ENCODE results near the gene RFTN1. TPM values are rescaled to one million over a fixed set of nuclear protein-coding genes. Genes with fewer than 3 reads are reported as not detected.

Gene RFTN1
- total RNA-seq, 1 donor from 2014 or later = 0.96 TPM

DNA sequence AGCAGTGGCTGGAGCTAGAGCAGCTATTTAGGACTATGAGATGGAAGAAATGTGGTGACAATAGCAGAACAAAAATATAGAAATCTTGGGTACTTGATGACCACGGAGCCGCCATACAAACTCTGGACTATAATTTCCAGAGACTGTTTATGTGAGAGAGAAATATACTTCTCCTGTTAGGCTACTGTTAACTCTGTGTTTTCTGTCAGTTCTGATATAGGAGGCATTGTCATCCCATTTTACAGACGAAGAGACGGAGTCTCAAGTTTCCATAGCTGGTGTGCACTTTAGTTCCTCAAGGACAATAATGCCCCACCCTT is 22.8 kb upstream of the RFTN1 start:
- Mint-ChIP-seq H3K9me3 (ENCODE audit: low read depth) (no peaks in the 10 kb centered on the region), H3K36me3 (ENCODE audit: insufficient read depth) (no peaks in the 10 kb centered on the region), H3K27me3 (peaks cover 20% of the 10 kb centered on the region), H3K4me1 (ENCODE audit: low read depth) (peaks cover 12% of the 10 kb centered on the region), H3K4me3 (ENCODE audit: low read depth) (no peak overlapping the region), H3K27ac (no peak overlapping the region)
- TF ChIP-seq, protein P1, sequence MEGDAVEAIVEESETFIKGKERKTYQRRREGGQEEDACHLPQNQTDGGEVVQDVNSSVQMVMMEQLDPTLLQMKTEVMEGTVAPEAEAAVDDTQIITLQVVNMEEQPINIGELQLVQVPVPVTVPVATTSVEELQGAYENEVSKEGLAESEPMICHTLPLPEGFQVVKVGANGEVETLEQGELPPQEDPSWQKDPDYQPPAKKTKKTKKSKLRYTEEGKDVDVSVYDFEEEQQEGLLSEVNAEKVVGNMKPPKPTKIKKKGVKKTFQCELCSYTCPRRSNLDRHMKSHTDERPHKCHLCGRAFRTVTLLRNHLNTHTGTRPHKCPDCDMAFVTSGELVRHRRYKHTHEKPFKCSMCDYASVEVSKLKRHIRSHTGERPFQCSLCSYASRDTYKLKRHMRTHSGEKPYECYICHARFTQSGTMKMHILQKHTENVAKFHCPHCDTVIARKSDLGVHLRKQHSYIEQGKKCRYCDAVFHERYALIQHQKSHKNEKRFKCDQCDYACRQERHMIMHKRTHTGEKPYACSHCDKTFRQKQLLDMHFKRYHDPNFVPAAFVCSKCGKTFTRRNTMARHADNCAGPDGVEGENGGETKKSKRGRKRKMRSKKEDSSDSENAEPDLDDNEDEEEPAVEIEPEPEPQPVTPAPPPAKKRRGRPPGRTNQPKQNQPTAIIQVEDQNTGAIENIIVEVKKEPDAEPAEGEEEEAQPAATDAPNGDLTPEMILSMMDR (IDR thresholded peaks at IDR 0.05; ENCODE audit: unreplicated experiment) = no peak
- no peak for DNase-seq (ENCODE audit: low spot score, unreplicated experiment)

DNA sequence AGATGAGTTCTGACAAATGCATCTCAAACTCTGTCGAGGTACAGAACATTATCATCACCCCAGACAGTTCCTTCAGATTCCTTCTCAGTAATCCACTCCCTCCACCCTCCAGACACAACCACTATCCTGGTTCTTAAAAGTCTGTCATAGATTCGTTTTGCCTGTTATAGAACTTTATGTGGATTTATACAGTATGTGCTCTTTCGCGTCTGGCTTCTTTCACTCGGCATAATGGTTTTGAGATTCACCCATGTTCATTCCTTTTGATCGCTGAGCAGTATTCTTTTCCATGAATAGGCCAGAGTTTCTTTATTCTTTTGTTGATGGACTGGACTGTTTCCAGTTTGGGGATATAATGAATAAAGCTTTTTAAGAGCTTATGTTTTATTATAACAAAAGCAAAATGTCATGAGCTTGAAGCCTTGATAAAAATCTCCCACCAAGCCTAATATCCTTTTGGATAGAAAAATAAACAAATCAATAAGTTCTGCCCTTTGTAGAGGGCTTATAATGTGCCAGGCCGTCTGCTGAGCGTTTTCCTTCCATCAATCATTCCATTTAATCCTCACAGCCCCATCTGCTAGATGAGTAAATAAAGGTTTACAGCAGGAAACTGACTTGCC is 21.3 kb upstream of the RFTN1 start:
- H3K9me3 Mint-ChIP-seq (ENCODE audit: low read depth) = no peaks in the 10 kb centered on the region
- H3K27ac Mint-ChIP-seq = no peak overlapping the region
- no peaks in the 10 kb centered on the region for H3K36me3 Mint-ChIP-seq (ENCODE audit: insufficient read depth)

DNA sequence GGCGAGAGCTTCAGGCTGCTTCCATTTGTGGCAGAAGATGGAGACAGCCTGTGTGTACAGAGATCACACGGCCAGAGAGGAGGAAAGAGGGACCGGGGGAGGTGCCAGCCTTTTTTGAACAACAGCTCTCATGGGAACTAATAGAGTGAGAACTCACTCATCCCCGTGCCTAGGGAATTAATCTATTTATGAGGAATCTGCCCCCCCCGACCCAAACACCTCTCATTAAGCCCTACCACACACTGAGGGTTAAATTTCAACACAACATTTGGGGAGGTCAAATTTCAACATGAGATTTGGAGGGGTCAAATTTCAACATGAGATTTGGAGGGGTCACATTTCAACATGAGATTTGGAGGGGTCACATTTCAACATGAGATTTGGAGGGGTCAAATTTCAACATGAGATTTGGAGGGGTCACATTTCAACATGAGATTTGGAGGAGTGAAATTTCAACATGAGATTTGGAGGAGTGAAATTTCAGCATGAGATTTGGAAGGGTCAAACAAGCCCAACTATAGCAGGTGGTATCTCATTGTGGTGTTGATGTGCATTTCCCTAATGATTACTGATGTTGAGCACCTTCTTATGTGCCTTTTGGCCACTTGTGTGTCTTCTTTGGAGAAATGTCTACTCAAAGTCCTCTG is 20.6 kb upstream of the RFTN1 start:
- no peak for DNase-seq (ENCODE audit: low spot score, unreplicated experiment)
- Mint-ChIP-seq H3K4me1 (ENCODE audit: low read depth) (peaks cover 12% of the 10 kb centered on the region), H3K36me3 (ENCODE audit: insufficient read depth) (no peaks in the 10 kb centered on the region), H3K27ac (no peak overlapping the region), H3K4me3 (ENCODE audit: low read depth) (no peak overlapping the region), H3K27me3 (peaks cover 19% of the 10 kb centered on the region), H3K9me3 (ENCODE audit: low read depth) (no peaks in the 10 kb centered on the region)
- TF ChIP-seq, protein P1 (IDR thresholded peaks at IDR 0.05; ENCODE audit: unreplicated experiment) = no peak

More for the DNA sequence above, 21.3 kb upstream of the RFTN1 start:
- TF ChIP-seq, protein P1 (IDR thresholded peaks at IDR 0.05; ENCODE audit: unreplicated experiment) = no peak
- DNase-seq (ENCODE audit: low spot score, unreplicated experiment) = no peak
- no peak overlapping the region for H3K4me3 Mint-ChIP-seq (ENCODE audit: low read depth)
- peaks cover 12% of the 10 kb centered on the region for H3K4me1 Mint-ChIP-seq (ENCODE audit: low read depth)
- peaks cover 19% of the 10 kb centered on the region for H3K27me3 Mint-ChIP-seq

DNA sequence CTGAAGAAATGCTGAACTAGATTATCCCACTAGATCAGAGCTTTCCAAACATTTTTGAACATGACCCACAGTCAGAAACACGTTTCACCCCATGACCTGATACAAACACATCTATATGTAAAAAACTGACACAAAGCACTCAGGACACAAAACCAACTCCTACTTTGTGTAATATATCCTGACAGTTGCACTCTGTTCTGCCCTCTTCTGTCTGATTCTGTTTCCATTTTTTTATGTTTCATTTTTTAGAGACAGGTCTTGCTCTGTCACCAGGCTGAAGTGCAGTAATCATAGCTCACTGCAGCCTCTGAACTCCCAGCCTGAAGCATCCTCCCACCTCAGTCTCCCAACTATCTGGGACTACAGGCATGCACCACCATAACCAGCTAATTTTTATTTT is 15.8 kb upstream of the RFTN1 start:
- TF ChIP-seq, protein P1 (IDR thresholded peaks at IDR 0.05; ENCODE audit: unreplicated experiment) = no peak
- no peak overlapping the region for H3K27ac Mint-ChIP-seq
- no peak overlapping the region for H3K4me3 Mint-ChIP-seq (ENCODE audit: low read depth)
- peaks cover 14% of the 10 kb centered on the region for H3K27me3 Mint-ChIP-seq
- H3K36me3 Mint-ChIP-seq (ENCODE audit: insufficient read depth) = no peaks in the 10 kb centered on the region
- H3K4me1 Mint-ChIP-seq (ENCODE audit: low read depth) = peaks cover 6% of the 10 kb centered on the region
- DNase-seq (ENCODE audit: low spot score, unreplicated experiment) = no peak
- H3K9me3 Mint-ChIP-seq (ENCODE audit: low read depth) = peaks cover 6% of the 10 kb centered on the region

DNA sequence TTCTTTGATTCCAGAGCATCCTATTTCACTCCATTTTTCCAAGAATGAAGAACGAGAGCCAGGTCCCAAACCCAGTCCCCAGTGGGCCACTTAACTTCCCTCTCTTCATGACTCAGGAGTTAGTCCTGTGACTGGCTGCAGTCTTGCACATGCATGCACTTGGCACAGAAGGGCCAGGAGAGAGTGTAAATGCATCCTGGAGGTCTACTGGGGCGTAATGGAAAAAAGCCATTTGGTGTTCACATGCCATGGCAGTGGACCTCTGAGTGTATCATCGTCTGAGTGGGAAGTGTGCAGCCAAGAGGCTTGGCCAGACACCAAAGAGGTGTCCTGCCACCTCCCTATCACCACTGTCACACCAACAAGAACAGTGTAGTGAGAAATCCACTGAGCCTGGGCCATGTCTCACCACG is 15.1 kb upstream of the RFTN1 start:
- TF ChIP-seq, protein P1 (IDR thresholded peaks at IDR 0.05; ENCODE audit: unreplicated experiment) = no peak
- peaks cover 14% of the 10 kb centered on the region for H3K27me3 Mint-ChIP-seq
- H3K4me1 Mint-ChIP-seq (ENCODE audit: low read depth) = no peaks in the 10 kb centered on the region
- H3K36me3 Mint-ChIP-seq (ENCODE audit: insufficient read depth) = no peaks in the 10 kb centered on the region
- H3K4me3 Mint-ChIP-seq (ENCODE audit: low read depth) = no peak overlapping the region
- no peak overlapping the region for H3K27ac Mint-ChIP-seq
- H3K9me3 Mint-ChIP-seq (ENCODE audit: low read depth) = peaks cover 6% of the 10 kb centered on the region
- no peak for DNase-seq (ENCODE audit: low spot score, unreplicated experiment)
